Activated CD8-positive, alpha-beta memory T cell treated with anti-CD3 and anti-CD28 coated beads for 48 hours (primary cell): ENCODE data around the gene CD5L.

Source experiments
- DNase-seq, 3 experiments: peaks; one replicate each; pipeline ENCODE4 v3.0.0-alpha.2; 2020; ENCODE audit warnings: low read depth in 2 of 3, low spot score in 2 of 3

Gene CD5L

DNA sequence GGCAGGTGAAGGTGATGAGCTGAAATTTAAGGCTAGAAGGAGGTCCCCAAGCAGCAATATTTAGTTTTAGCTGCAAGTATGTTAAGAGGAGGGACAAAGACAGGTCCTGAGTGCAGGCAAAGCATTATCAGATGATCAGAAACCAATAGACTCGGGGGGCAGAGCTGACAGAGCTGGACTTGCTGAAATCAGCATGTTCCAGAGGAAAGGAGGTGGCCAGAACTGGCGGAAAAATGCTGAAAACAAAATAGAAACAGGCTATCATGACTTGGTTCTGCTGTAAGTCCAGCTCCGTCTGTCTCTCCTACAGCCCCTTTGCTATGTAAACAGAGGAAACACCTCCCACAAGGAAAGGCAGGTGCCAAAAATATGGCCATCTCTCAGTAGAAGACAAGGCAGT lies at the start of gene CD5L:
CD5L (minus strand) TSS at position 101 of the 400 bp plus-strand sequence. CDS start 107 bp downstream, outside the sequence.
- DNase-seq: no peak

GRCh38 chr1:157882580-157882979 lies 41.0 kb upstream of the CD5L start:
- DNase-seq: no peak

DNA sequence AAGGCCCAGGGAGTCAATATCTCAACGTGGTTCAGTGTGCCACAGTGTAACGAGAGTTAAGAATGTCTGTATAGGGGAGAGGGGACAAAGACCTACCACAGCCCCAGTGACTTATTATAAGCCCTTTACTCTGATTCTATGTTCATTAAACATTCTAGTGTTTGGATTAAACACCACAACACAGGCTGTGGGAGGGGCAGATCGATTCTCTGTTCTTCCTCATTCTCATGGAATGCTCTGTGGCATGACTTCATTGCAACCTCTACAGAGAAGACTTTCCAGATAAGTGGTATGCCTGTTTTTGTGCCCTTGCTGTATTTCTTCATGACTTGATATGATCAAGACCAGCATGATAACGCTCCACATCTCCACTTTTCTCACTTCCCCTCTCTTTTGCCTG lies 39.0 kb upstream of the CD5L start:
- no peak for DNase-seq

DNA sequence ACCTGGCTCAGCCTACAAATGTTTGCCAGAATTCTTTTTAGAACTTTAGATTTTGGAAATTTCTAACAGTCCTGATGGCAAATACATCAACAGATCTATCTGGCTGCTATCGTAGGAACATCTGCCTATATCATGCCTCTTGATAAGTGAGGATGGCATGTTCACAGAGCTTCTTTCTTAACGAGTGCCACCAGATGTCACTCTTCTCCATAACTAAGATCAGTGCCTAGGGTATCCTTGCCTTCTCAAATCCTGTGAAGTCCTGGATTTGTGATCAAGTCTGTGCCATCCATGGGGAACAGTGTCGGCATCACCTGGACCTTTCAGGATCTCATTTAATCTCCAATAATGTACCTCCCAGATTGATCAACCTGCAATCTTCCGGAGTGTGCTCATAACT lies 36.5 kb upstream of the CD5L start:
- no peak for DNase-seq

DNA sequence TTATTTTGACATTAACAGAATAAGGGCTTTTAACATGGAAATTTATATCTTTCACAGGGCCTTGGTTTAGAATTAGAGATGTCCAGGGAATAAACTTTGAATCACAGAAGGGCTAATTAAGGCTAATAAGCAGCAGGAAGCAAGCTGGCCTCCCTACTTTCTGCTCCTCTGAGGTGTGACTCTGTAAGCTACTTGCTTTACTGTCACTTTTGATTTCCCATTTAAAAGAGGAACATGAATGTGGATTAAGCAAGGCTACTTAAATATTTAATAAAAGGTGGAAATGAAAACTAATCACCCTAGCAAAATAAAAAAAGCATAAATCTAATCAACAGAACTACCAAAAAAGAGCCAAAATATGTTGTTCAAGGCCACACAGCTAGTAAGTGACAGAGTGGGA lies 28.9 kb upstream of the CD5L start:
- no peak for DNase-seq

- DNase-seq: no peak
Observed at GRCh38 chr1:157868654-157869053, 27.0 kb upstream of the CD5L start.

DNA sequence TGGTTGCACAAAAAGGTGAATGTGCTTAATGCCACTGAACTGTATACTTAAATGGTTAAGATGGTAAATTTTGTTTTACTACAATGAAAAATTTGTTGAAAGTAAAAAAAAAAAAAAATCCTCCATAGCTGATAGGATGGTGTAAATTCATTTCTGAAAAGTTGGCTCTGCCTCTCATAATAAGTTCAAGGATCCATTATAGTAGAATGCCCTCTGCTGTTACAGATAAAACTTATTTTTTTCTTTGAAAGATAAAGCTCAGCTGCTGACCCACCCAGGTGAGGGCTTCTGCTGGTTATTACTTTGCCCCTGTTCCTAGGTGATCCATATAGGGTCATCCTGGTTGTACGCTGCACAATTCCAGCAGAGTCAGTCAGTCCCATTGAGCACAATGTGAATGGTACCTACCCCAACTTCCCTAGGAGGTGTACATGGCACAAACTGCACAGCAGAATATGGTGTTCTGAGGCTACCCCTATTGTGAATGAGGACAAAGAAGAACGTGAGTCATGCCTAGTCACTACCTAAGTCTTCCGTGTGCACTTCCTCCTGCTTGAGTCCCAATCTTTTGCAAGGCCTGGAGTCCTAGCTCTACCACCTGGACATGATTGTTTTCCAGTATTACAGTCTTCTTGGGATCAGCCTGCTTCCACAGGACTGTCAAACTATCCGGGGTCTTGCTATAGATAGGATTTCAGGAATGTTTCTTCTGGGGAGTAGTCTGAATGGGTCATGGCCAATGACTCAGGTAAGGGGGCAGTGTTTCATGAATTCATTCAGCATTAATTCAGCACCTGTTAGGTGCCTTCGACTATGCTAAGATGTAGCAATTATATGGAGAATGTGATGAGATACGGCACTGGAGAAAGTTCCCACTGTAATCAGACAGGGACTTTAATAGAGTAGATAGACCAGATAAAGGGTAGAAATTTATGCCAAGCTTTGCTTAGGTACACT lies 20.8 kb upstream of the CD5L start:
- DNase-seq: no peak

GRCh38 chr1:157856538-157856937 lies 14.9 kb upstream of the CD5L start:
- no peak for DNase-seq

- no peak for DNase-seq
Observed at GRCh38 chr1:157852476-157852875, 10.9 kb upstream of the CD5L start.

- DNase-seq: no peak
Observed at GRCh38 chr1:157849229-157849875, 7.7 kb upstream of the CD5L start.

- DNase-seq: no peak
Observed at GRCh38 chr1:157844089-157844830, 2.7 kb upstream of the CD5L start.

DNA sequence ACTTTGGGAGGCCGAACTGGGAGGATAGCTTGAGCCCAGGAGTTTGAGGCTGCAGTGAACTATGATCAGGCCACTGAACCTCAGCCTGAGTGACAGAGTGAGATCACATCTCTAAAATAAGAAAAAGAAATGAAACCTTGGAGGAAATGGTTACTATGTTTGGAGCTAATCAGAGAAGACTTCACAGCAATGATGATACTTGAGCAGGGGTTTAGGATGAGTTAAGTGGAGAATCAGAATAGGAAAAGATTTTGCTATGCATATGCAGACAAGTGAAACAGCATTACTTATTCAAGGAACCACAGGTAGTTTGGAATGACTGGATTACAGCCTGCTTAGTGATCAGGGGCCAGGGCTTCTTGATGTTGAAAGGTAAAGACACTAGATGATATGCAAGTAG lies 1.3 kb upstream of the CD5L start:
- DNase-seq: no peak

DNA sequence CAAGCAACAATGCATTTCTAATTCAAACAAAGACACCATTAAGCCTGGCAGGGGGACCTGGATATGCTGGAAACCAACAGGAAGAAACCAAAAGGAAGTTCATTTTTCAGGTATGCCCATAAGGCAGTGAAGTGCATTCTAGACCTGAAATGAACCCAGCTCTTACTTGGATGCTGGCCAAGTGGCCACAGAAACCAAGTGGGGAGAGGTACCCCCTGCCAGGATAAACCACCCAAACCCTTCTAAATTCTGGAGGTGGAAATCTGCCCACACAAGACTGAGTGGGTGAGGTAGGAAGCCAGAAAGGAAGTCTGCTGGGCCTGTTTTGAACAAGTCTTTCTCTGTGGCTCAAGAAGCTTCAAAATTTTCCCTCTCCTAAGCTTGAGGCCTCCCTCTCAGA lies 2.6 kb downstream of the CD5L start:
- DNase-seq: no peak

DNA sequence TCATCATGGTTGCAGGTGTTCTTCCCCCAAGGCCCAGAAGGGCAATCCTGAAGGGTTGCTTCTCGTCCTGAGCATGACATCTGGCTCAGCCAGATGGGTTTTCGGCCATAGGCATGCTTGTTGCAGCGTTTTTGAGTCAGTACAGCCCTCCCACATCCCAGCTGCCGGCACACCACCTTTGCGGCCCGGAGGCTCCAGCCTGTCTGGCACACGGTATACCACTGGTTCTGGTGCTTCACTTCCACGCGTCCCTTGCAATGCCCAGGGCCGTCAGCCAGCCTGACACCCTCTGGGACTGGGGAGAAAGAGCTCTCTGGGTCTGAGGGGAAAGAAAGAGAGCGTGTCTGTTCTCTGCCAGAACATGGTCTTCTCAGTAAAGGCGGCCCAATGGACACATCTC lies 7.2 kb downstream of the CD5L start:
- no peak for DNase-seq

GRCh38 chr1:157833145-157833544 lies 8.5 kb downstream of the CD5L start:
- DNase-seq: no peak

DNA sequence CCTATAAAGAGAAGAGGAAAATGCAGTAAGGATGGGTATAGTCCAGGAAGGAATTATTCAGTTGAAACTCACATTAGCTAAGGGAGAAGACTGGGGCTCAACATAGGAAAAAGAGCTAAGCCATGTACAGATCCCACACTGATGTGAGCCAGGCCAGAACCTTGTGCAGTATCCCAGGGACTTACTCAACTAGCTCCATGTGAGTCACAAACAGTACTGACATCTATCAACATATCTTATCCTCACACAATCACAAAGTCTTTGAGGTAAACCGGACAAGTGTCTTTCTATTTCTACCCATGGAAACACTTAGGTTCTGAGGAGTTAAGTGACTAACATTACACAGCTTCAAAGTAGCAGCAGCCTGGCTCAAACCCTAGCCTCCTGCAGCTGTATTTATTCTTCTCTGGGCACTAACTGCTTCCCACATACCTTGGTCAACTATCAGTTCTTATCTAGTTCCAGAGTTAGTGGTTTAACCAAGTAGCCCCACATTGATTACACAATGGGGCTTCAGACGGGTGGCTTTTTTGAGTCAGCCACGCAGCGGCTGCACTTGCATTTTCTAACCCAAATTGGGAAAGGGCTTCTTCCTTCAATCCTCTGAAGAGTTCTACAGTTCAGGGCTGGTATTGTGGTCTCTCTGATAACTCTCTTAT lies 9.5 kb downstream of the CD5L start:
- DNase-seq: no peak

DNA sequence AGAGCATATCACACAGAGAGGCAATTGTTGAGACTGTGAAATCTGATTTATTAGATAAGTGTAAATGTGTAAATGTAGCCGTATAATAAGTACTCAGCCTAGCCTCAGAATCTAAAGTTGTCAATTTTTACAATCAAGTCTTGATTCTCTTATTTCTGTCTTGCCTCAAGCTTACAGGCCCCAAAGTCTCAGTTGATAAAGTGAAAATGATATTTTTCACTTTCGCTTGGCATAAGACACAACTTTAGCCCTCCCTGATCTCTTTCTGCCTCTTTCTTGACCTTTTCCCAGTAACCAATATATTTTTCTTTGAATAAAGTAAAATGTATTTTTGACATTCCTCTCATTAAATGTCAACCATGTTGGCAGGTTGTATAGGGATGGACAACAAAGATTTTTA lies 10.7 kb downstream of the CD5L start:
- DNase-seq: no peak

- no peak for DNase-seq
Observed at GRCh38 chr1:157829711-157830110, 11.9 kb downstream of the CD5L start.

DNA sequence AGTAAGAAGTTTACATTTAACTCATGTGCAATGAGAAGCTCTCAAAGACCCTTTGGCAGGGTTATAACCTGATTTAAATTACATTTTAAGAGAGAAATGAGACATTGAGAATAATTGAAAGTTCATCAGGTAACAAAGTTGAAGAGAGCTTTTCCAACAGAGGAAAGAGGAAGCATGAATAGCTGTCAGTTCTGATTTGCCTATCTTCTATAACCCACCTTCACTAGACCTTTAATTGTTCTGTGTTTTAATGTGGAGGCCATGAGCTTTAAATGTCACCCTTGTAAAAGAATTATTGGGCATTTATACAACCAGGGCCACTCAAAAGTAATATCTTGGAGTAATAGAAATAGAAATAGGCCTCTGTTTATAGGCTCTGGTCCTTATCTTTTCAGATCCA lies 12.4 kb downstream of the CD5L start:
- DNase-seq: no peak

DNA sequence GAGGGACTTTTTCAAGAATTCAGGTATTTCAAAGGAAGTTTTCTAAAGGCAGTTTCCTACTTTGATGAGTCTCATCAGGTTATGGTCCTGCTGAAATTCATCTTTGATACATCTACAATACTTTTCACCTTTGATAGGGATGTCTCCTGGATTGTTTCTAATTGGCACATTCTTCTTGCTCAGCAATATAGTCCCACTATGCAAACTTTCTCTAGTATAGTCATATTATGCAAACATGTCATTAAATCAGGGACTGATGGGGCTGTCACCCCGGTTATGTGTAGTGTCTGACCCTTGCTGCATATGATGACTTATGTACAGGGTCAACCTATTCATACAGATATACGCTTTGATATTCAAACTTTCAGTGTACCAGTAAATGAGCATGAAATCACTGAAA lies 21.3 kb downstream of the CD5L start:
- no peak for DNase-seq

- no peak for DNase-seq
Observed at GRCh38 chr1:157819896-157820295, 21.7 kb downstream of the CD5L start, which contains the start of gene FCRL1. Gene FCRL1, minus strand, starts transcription at chr1:157820120. Its CDS starts 83 bp downstream, at chr1:157820037.
